Keratinocyte (primary cell): ENCODE data around the gene ACADM.

Experiments
- EZH2 ChIP-seq: IDR thresholded peaks from one replicate; pipeline ENCODE4 v1.6.1; 2012; ENCODE audit warnings: inconsistent platforms, mild to moderate bottlenecking, low read length, moderate library complexity
- TF ChIP-seq, protein P1 (sequence below), 3 experiments: IDR thresholded peaks in 1 of 3; conservative IDR thresholded peaks in 1 of 3; optimal IDR thresholded peaks in 1 of 3; 2 replicates in 2 of 3; 3 replicates in 1 of 3; pipeline versions ENCODE3 to v1.5.1; 2011; ENCODE audit warnings: low read length in 3 of 3, mild to moderate bottlenecking in 3 of 3, moderate library complexity in 2 of 3, control low read depth in 1 of 3, inconsistent platforms in 1 of 3; ENCODE audit not compliant: insufficient read depth in 2 of 3; ENCODE audit errors: extremely low read depth in 1 of 3

DNA sequence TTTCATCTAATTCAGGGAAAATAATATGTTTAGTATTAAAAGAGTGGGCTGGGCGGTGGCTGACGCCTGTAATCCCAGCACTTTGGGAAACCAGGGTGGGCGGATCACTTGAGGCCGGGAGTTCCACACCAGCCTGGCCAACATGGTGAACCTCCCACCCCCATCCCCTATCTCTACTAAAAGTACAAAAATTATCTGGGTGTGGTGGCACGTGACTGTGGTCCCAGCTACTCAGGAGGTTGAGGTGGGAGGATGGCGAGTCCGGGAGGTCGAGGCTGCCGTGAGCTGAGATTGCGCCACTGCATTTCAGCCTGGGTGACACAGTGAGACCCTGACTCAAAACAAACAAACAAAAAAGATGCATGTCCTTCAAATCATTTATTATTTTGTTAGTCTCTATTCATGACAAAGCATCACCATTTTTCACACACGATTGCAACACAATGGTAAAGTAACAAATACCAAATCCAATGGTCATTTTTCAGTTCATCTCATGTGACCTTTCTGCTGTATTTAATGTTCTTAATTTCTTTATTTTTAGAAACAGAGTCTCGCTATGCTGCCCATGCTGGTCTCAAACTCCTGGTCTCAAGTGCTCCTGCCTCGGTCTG, 73.2 kb downstream of the ACADM start:
- TF ChIP-seq EZH2 = no peak
- TF ChIP-seq, protein P1, sequence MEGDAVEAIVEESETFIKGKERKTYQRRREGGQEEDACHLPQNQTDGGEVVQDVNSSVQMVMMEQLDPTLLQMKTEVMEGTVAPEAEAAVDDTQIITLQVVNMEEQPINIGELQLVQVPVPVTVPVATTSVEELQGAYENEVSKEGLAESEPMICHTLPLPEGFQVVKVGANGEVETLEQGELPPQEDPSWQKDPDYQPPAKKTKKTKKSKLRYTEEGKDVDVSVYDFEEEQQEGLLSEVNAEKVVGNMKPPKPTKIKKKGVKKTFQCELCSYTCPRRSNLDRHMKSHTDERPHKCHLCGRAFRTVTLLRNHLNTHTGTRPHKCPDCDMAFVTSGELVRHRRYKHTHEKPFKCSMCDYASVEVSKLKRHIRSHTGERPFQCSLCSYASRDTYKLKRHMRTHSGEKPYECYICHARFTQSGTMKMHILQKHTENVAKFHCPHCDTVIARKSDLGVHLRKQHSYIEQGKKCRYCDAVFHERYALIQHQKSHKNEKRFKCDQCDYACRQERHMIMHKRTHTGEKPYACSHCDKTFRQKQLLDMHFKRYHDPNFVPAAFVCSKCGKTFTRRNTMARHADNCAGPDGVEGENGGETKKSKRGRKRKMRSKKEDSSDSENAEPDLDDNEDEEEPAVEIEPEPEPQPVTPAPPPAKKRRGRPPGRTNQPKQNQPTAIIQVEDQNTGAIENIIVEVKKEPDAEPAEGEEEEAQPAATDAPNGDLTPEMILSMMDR (optimal IDR thresholded peaks at IDR 0.05 in 1 of 3, IDR thresholded peaks at IDR 0.05 in 1 of 3, conservative IDR thresholded peaks at IDR 0.05 in 1 of 3; ENCODE audit: extremely low read depth in 1 of 3, insufficient read depth in 2 of 3, low read length in 3 of 3) = no peak
